B cell (primary cell): Measurements from ENCODE around the gene MKRN1. TPM values are rescaled to one million over a fixed set of nuclear protein-coding genes. Genes with fewer than 3 reads are reported as not detected.
"Not testable (repeated sequence)": the region's sequence is repeated elsewhere in the genome, so short reads cannot be mapped to it uniquely, and the experiment has no call there.

ENCODE experiments used
- ATAC-seq: fragments of 200-7000 bp; cut with Tn5 transposase; one replicate; pipeline ENCODE4 v1.10.0; 2021; ENCODE audit warnings: low read depth, mild to moderate bottlenecking, moderate number of reproducible peaks, moderate library complexity
- CTCF ChIA-PET: fragments of 350-600 bp; sonication (Branson Sonifier 250); formaldehyde crosslinking; loops from one replicate; lab custom pipeline; 2021; ENCODE audit warnings: antibody characterized with exemption, inconsistent platforms; lab: Charles Lee
- POLR2A ChIA-PET: fragments of 350-600 bp; sonication (Branson Sonifier 250); formaldehyde crosslinking; loops from one replicate; lab custom pipeline; 2021; ENCODE audit warnings: antibody characterized with exemption; lab: Charles Lee
- DNase-seq: peaks from one replicate; pipeline ENCODE4 v3.0.0; 2013
- H2AFZ ChIP-seq: 2 replicates; pipeline ENCODE4 v1.6.1; 2012; ENCODE audit warnings: mild to moderate bottlenecking, low read depth, low read length; ENCODE audit not compliant: insufficient read depth, poor library complexity, severe bottlenecking
- H3K27ac ChIP-seq, 2 donors: 1 replicate in 1 of 2; 2 replicates in 1 of 2; pipeline ENCODE4 v1.5.1; 2012 to 2013; ENCODE audit warnings: low read length in 2 of 2, mild to moderate bottlenecking in 2 of 2, moderate library complexity in 1 of 2
- H3K27me3 ChIP-seq, 4 experiments: fragments of 200-600 bp in 1 of 4; sonication (generic) in 1 of 4; replicated peaks in 1 of 4; 1 replicate in 2 of 4; 2 replicates in 2 of 4; pipeline versions ENCODE4 v1.6.1 to v1.7.0; 2013 to 2016; ENCODE audit warnings: low read length in 3 of 4, mild to moderate bottlenecking in 2 of 4, mixed read lengths in 1 of 4, moderate library complexity in 1 of 4; ENCODE audit not compliant: insufficient read depth in 4 of 4, control insufficient read depth in 3 of 4; ENCODE audit errors: control extremely low read depth in 1 of 4
- H3K36me3 ChIP-seq, 2 experiments: replicated peaks in 1 of 2; 1 replicate in 1 of 2; 2 replicates in 1 of 2; pipeline versions ENCODE4 v1.6.1 to v1.7.1; 2013; ENCODE audit warnings: low read length in 1 of 2; ENCODE audit not compliant: insufficient read depth in 2 of 2, control insufficient read depth in 1 of 2; ENCODE audit errors: control extremely low read depth in 1 of 2, extremely low read depth in 1 of 2
- H3K4me1 ChIP-seq, 2 donors: fragments of 200-600 bp in 1 of 2; sonication (generic) in 1 of 2; 1 replicate in 1 of 2; 2 replicates in 1 of 2; pipeline versions ENCODE4 v1.5.1 to v1.6.1; 2013 to 2017; ENCODE audit warnings: low read length in 2 of 2; ENCODE audit not compliant: control insufficient read depth in 2 of 2, insufficient read depth in 2 of 2
- H3K4me2 ChIP-seq: replicated peaks from 2 replicates; pipeline ENCODE3; 2012; ENCODE audit warnings: mild to moderate bottlenecking, low read depth, low read length; ENCODE audit not compliant: poor library complexity, severe bottlenecking
- H3K4me3 ChIP-seq, 5 experiments: fragments of 200-600 bp in 1 of 5; sonication (generic) in 1 of 5; 1 replicate in 3 of 5; 2 replicates in 2 of 5; pipeline versions ENCODE4 v1.5.1 to v1.7.0; 2011 to 2016; ENCODE audit warnings: low read length in 4 of 5, mild to moderate bottlenecking in 4 of 5, low read depth in 2 of 5, control low read depth in 1 of 5, moderate library complexity in 1 of 5; ENCODE audit not compliant: insufficient read depth in 1 of 5; ENCODE audit errors: control extremely low read depth in 1 of 5, extremely low read depth in 1 of 5
- H3K79me2 ChIP-seq: fragments of 200-600 bp; sonication (generic); one replicate; pipeline ENCODE4 v1.6.0; 2016; ENCODE audit warnings: low read length; ENCODE audit not compliant: control insufficient read depth, insufficient read depth
- H3K9ac ChIP-seq: fragments of 200-600 bp; sonication (generic); 2 replicates; pipeline ENCODE4 v1.6.1; 2017; ENCODE audit warnings: mild to moderate bottlenecking, low read length, moderate library complexity
- H3K9me3 ChIP-seq, 3 donors: one replicate each; pipeline versions ENCODE4 v1.6.1 to v1.7.1; 2013; ENCODE audit warnings: low read length in 2 of 3; ENCODE audit not compliant: control insufficient read depth in 2 of 3, insufficient read depth in 1 of 3; ENCODE audit errors: control extremely low read depth in 1 of 3
- H4K20me1 ChIP-seq: 2 replicates; pipeline ENCODE4 v1.6.0; 2012; ENCODE audit warnings: mild to moderate bottlenecking, low read length; ENCODE audit not compliant: insufficient read depth, control insufficient read depth, poor library complexity, severe bottlenecking
- H3K27ac Mint-ChIP-seq: one replicate; pipeline ENCODE4 v1.8.0; 2021; ENCODE audit warnings: mixed read lengths
- H3K27me3 Mint-ChIP-seq: one replicate; pipeline ENCODE4 v1.8.0; 2021; ENCODE audit warnings: mixed read lengths
- H3K4me1 Mint-ChIP-seq: one replicate; pipeline ENCODE4 v1.8.0; 2021; ENCODE audit warnings: mixed read lengths
- H3K4me3 Mint-ChIP-seq: one replicate; pipeline ENCODE4 v1.8.0; 2021; ENCODE audit warnings: mixed read lengths
- H3K9me3 Mint-ChIP-seq: one replicate; pipeline ENCODE4 v1.8.0; 2022; ENCODE audit warnings: mixed read lengths; ENCODE audit not compliant: insufficient read depth
- EZH2 ChIP-seq: IDR thresholded peaks from 2 replicates; pipeline ENCODE4 v1.6.1; 2012; ENCODE audit warnings: borderline replicate concordance, low read depth, mild to moderate bottlenecking, moderate library complexity, low read length; ENCODE audit not compliant: insufficient read depth, poor library complexity, severe bottlenecking
- WGBS: methylation state at CpG from one replicate; pipeline ENCODE4 v1.1.5; 2013; ENCODE audit warnings: missing lambda C conversion rate; ENCODE audit not compliant: insufficient coverage; 5-methylcytosine and 5-hydroxymethylcytosine counted together
- intact Hi-C: fragments of 100-400 bp; cut with micrococcal nuclease; formaldehyde crosslinking; loops from one replicate; pipeline ENCODE4 v1.10.0; 2022
- polyA plus RNA-seq: library from polyadenylated mRNA; depleted of rRNA; stranded (reverse); fragments of >200 nt; gene quantifications from 2 replicates; pipeline ENCODE4 v1.2.3, GENCODE V29; 2012
- total RNA-seq, 2 donors: library from RNA; stranded (reverse); fragments of 120-200 nt in 1 of 2; gene quantifications; 1 replicate in 1 of 2; 2 replicates in 1 of 2; pipeline versions ENCODE4 v1.2.3 to v1.2.4, GENCODE V29; 2013 to 2022
- TF ChIP-seq, protein P1 (sequence below): fragments of 200-600 bp; IDR thresholded peaks from one replicate; pipeline ENCODE4 v1.8.0; 2022; ENCODE audit warnings: antibody characterized with exemption, mild to moderate bottlenecking

MKRN1 gene
- total and polyA plus RNA-seq, 2 donors (not counting 1 experiment from before 2014, with no cell fraction given), result 41.9 to 147 TPM

DNA sequence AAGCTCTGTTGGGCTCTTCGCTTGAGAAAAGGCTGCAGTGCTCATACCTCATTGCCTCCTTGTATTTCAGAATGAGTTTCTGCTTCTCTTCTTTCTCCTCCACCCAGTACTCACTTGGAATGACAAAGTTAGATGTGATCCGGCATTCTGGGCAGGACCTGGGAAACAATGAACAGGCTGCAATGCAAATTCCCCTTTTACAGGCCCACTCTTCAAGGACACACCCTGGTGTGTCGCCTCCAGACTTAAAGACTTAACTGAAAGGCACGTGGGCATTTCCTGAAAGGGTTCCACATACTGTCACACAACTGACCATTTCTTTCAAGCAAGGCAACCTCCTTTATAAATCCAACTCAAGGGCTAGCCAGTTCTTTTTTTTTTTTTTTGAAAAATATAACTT is 23.6 kb downstream of the MKRN1 start:
- Histone ChIP-seq H2AFZ (no peak overlapping the region), H3K79me2 (peaks cover 8% of the 10 kb centered on the region), H3K9me3 (no peaks in the 10 kb centered on the region), H3K4me1 (no peaks in the 10 kb centered on the region), H3K36me3 (peaks cover 17 to 66% of the 10 kb centered on the region in 2 experiments), H4K20me1 (peaks cover 43% of the 10 kb centered on the region), H3K27ac (no peak overlapping the region), H3K4me3 (no peak overlapping the region), H3K27me3 (no peaks in the 10 kb centered on the region), H3K4me2 (no peak overlapping the region), H3K9ac (no peak overlapping the region)
- WGBS, result 95% methylated on average over 3 of the region's 4 CpGs
- ATAC-seq (no peak), DNase-seq (no peak)
- Mint-ChIP-seq H3K27ac (no peak overlapping the region), H3K9me3 (no peaks in the 10 kb centered on the region), H3K4me3 (no peak overlapping the region), H3K4me1 (peaks cover 8% of the 10 kb centered on the region), H3K27me3 (no peaks in the 10 kb centered on the region)
- ChIA-PET POLR2A (interaction anchor here (0.5 kb wide), 1 partner anchor 11 kb away, joined by 5 read pairs; no protein-coding TSS in a partner anchor), CTCF (interaction anchor here (0.7 kb wide), 1 partner anchor 1073 kb away, joined by 3 read pairs; no protein-coding TSS in a partner anchor)
- intact Hi-C loops, result no loop called here
- TF ChIP-seq EZH2, result no peak
- TF ChIP-seq, protein P1, sequence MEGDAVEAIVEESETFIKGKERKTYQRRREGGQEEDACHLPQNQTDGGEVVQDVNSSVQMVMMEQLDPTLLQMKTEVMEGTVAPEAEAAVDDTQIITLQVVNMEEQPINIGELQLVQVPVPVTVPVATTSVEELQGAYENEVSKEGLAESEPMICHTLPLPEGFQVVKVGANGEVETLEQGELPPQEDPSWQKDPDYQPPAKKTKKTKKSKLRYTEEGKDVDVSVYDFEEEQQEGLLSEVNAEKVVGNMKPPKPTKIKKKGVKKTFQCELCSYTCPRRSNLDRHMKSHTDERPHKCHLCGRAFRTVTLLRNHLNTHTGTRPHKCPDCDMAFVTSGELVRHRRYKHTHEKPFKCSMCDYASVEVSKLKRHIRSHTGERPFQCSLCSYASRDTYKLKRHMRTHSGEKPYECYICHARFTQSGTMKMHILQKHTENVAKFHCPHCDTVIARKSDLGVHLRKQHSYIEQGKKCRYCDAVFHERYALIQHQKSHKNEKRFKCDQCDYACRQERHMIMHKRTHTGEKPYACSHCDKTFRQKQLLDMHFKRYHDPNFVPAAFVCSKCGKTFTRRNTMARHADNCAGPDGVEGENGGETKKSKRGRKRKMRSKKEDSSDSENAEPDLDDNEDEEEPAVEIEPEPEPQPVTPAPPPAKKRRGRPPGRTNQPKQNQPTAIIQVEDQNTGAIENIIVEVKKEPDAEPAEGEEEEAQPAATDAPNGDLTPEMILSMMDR, result no peak

DNA sequence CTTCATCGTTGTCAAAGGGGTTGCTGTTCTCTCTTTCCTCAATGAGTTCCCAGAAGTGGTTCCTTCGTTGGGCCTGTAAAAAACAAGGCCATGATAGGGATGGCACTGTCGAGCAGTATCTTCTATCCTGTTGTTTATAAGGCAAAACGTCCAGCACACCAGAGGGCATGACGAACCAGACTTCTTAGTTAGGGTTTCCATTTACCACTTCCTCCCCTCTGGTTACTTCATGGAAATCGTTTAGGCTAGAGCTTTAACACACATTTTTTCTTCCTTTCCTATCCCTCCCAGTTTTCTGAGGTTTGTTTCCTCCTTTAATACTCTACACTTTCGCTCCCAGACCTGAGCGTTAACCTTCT is 24.7 kb downstream of the MKRN1 start:
- no peak overlapping the region for H3K27ac Mint-ChIP-seq
- no peak overlapping the region for H3K9ac ChIP-seq
- no peak for DNase-seq
- 85% methylated on average over 7 of the region's 8 CpGs for WGBS
- H3K9me3 Mint-ChIP-seq, result no peaks in the 10 kb centered on the region
- no peaks in the 10 kb centered on the region for H3K9me3 ChIP-seq
- no peak for ATAC-seq
- H3K4me1 Mint-ChIP-seq, result peaks cover 16% of the 10 kb centered on the region
- no peak overlapping the region for H2AFZ ChIP-seq
- no peak overlapping the region for H3K4me3 ChIP-seq
- no peaks in the 10 kb centered on the region for H3K27me3 ChIP-seq
- ChIA-PET POLR2A (no interaction called here), CTCF (no interaction called here)
- peaks cover 7 to 8% of the 10 kb centered on the region in 2 donors for H3K4me1 ChIP-seq
- no peak overlapping the region for H3K4me3 Mint-ChIP-seq
- no peak overlapping the region for H3K4me2 ChIP-seq
- no peak for TF ChIP-seq EZH2
- TF ChIP-seq, protein P1, result no peak
- no peak overlapping the region for H3K27ac ChIP-seq
- intact Hi-C loops, result no loop called here
- H3K36me3 ChIP-seq, result peaks cover 13 to 60% of the 10 kb centered on the region in 2 experiments
- H4K20me1 ChIP-seq, result peaks cover 39% of the 10 kb centered on the region
- peaks cover 3% of the 10 kb centered on the region for H3K79me2 ChIP-seq
- H3K27me3 Mint-ChIP-seq, result no peaks in the 10 kb centered on the region

DNA sequence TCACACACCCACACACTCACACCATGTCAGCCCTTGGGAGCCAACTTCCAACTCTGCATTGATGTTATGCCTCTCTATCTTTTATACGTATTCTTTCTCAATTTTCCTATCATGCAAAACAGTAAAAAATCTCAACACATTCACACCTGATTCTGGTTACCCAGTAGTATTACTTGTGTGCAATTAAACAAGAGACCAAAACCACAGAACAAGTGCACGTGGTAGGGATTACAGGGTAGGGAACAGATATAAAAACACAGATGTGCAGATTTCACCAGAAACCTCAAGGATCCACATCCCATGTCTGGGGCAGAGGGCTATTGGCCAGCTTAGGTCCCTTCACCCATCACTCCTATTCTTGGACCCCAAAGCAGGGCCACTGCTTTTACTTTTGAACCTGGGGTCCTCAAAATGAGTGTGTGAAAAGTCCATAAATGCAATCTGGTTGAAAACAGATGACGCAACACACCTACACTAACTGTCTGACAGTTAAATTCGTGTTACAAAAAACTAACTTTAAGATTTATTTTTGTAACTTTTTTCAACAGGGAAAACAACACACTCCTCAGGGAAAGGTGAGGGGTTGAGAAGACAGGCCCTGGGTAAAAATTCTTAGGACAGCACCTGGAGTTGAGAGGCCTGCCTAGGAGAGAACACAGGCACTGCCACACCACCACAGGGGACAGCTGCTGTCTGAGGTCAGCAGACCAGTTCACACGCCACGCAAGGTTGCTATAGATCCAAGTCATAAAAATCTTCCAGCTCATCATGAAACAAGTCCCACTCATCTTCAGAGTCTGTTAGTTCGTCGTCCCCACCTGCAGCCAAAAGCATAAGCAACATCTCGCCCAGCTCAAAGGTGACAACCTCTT is 25.3 kb downstream of the MKRN1 start:
- H3K9ac ChIP-seq, H3K79me2 ChIP-seq, H3K4me1 ChIP-seq, DNase-seq, ATAC-seq, intact Hi-C loops, H3K9me3 Mint-ChIP-seq, H3K27ac ChIP-seq, H3K4me3 ChIP-seq, POLR2A ChIA-PET, H3K4me2 ChIP-seq, H3K27me3 ChIP-seq, H3K4me3 Mint-ChIP-seq, H3K9me3 ChIP-seq, H3K27me3 Mint-ChIP-seq, H2AFZ ChIP-seq: not testable (repeated sequence)
- Mint-ChIP-seq H3K4me1 (peaks cover 19% of the 10 kb centered on the region), H3K27ac (peak overlapping the region; percentile 2)
- CTCF ChIA-PET, result interaction anchor here (0.7 kb wide), 1 partner anchor 27 kb away, joined by 4 read pairs; no protein-coding TSS in a partner anchor
- peaks cover 13 to 59% of the 10 kb centered on the region in 2 experiments for H3K36me3 ChIP-seq
- WGBS, result 76% methylated on average over 5 of the region's 9 CpGs
- peaks cover 38% of the 10 kb centered on the region for H4K20me1 ChIP-seq
